ENCODE results near the gene FBXL13.

GRCh38 chr7:103121641-103122040 is 47.0 kb upstream of the FBXL13 start:
- TF ChIP-seq CTCF (IDR thresholded peaks at IDR 0.05) (no peak), POLR2AphosphoS5 (IDR thresholded peaks at IDR 0.05; ENCODE audit: insufficient read depth in 1 of 2, low read depth in 1 of 2) (no peak), POLR2A (IDR thresholded peaks at IDR 0.05) (no peak)

Measured in vagina (tissue), 2 donors.